Liver (tissue), 3 donors: ENCODE measurements around the gene GPATCH3.
A peak's percentile ranks its signal among the peaks of the same experiment; 100 is the strongest.

Experiments
- CTCF ChIP-seq: fragments of 150-350 bp; IDR thresholded peaks from 2 replicates; pipeline ENCODE4 v1.5.1; 2017; ENCODE audit warnings: improper control_type of control experiment, low read depth, low read length; ENCODE audit not compliant: missing input control
- EGR1 ChIP-seq, 2 donors: IDR thresholded peaks; 2 replicates each; pipeline ENCODE4 v1.6.1; 2016 to 2018; ENCODE audit warnings: antibody characterized with exemption in 2 of 2, low read depth in 2 of 2
- HNF4G ChIP-seq: IDR thresholded peaks from 2 replicates; pipeline ENCODE4 v1.6.1; 2016; ENCODE audit warnings: antibody characterized with exemption
- JUND ChIP-seq, 2 donors: IDR thresholded peaks; 2 replicates each; pipeline ENCODE4 v1.6.1; 2016; ENCODE audit warnings: antibody characterized with exemption in 2 of 2
- MAX ChIP-seq: IDR thresholded peaks from 2 replicates; pipeline ENCODE4 v1.6.1; 2016; ENCODE audit warnings: antibody characterized with exemption
- RAD21 ChIP-seq, 2 donors: IDR thresholded peaks; 2 replicates each; pipeline ENCODE4 v1.6.1; 2016; ENCODE audit warnings: antibody characterized with exemption in 2 of 2, mild to moderate bottlenecking in 2 of 2
- REST ChIP-seq: IDR thresholded peaks from 2 replicates; pipeline ENCODE4 v1.6.1; 2016; ENCODE audit warnings: antibody characterized with exemption, mild to moderate bottlenecking
- SP1 ChIP-seq: IDR thresholded peaks from 2 replicates; pipeline ENCODE4 v1.6.1; 2018; ENCODE audit warnings: antibody characterized with exemption, mild to moderate bottlenecking
- TAF1 ChIP-seq: conservative IDR thresholded peaks from 2 replicates; pipeline ENCODE4 v1.6.1; 2016; ENCODE audit warnings: antibody characterized with exemption, mild to moderate bottlenecking
- YY1 ChIP-seq: IDR thresholded peaks from 2 replicates; pipeline ENCODE4 v1.6.1; 2016; ENCODE audit warnings: antibody characterized with exemption, mild to moderate bottlenecking
- TF ChIP-seq, protein P1 (sequence below): IDR thresholded peaks from 2 replicates; pipeline ENCODE4 v1.6.1; 2016; ENCODE audit warnings: antibody characterized with exemption
- donor health status: healthy.
- donor health status: healthy.

- no peak for TF ChIP-seq CTCF
- peak; percentile 91 for TF ChIP-seq YY1
- peak; percentile 69 for TF ChIP-seq REST
- peak; percentile 99 for TF ChIP-seq TAF1
- TF ChIP-seq EGR1 (IDR thresholded peaks at IDR 0.05; ENCODE audit: low read depth in 2 of 2) = peak; percentile 67 to 80
- TF ChIP-seq RAD21 (IDR thresholded peaks at IDR 0.05) = peak in 1 of 2 donors; percentile 58
- peak; percentile 92 to 93 for TF ChIP-seq JUND (IDR thresholded peaks at IDR 0.05)
- peak; percentile 98 for TF ChIP-seq MAX
- TF ChIP-seq, protein P1, sequence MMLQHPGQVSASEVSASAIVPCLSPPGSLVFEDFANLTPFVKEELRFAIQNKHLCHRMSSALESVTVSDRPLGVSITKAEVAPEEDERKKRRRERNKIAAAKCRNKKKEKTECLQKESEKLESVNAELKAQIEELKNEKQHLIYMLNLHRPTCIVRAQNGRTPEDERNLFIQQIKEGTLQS = peak; percentile 95
- TF ChIP-seq SP1 = peak; percentile 99
- peak; percentile 85 for TF ChIP-seq HNF4G
These were observed 13.7 kb upstream of the GPATCH3 start, which contains the start of gene NR0B2 for GRCh38 chr1:26913754-26914619.
